A549 (cell line): ENCODE measurements around the gene KCNK7. TPM values are rescaled to one million over a fixed set of nuclear protein-coding genes. Genes with fewer than 3 reads are reported as not detected.

Source experiments
- ATAC-seq, 2 experiments: fragments of 200-7000 bp in 1 of 2; fragments of >200 bp in 1 of 2; cut with Nextera tagmentation in 1 of 2; cut with Tn5 transposase in 1 of 2; 3 replicates each; pipeline versions ENCODE4 v1.8.0 to v1.9.1; 2018 to 2020; ENCODE audit warnings: mild to moderate bottlenecking in 1 of 2, moderate library complexity in 1 of 2
- CTCF ChIA-PET: fragments of 300-600 bp; sonication (Branson Sonifier 250); formaldehyde crosslinking; extraction: SDS; loops from one replicate; lab custom pipeline; 2021; ENCODE audit warnings: antibody characterized with exemption, inconsistent platforms; lab: Yijun Ruan, JAX
- POLR2A ChIA-PET: fragments of 350-600 bp; formaldehyde crosslinking; extraction: SDS; loops from one replicate; lab custom pipeline; 2021; ENCODE audit warnings: antibody characterized with exemption, inconsistent platforms; lab: Yijun Ruan, JAX
- DNase-seq, 2 experiments: peaks; one replicate each; pipeline versions ENCODE4 v3.0.0 to v3.0.0-alpha.2; 2011 to 2016; ENCODE audit warnings: low read depth in 1 of 2, low spot score in 1 of 2
- FAIRE-seq: peaks from 2 replicates; lab custom pipeline; 2011; peaks lifted over from hg19 to GRCh38; lab: Jason Lieb, UNC
- H3K27ac ChIP-seq, 2 experiments: fragments of >200 bp; sonication (Bioruptor Twin); formaldehyde crosslinking; 3 replicates each; pipeline ENCODE4 v1.5.1; 2016 to 2017
- H3K4me1 ChIP-seq: fragments of >200 bp; sonication (Bioruptor Twin); formaldehyde crosslinking; 3 replicates; pipeline ENCODE4 v1.6.1; 2016
- H3K4me2 ChIP-seq: fragments of >200 bp; sonication (Bioruptor Twin); formaldehyde crosslinking; 3 replicates; pipeline ENCODE4 v1.6.1; 2016
- H3K4me3 ChIP-seq: fragments of >200 bp; sonication (Bioruptor Twin); formaldehyde crosslinking; 3 replicates; pipeline ENCODE4 v1.5.1; 2016
- H3K9me3 ChIP-seq: fragments of >200 bp; sonication (Bioruptor Twin); formaldehyde crosslinking; 3 replicates; pipeline ENCODE4 v1.6.1; 2016
- CHD2 ChIP-seq: fragments of 150-350 bp; IDR thresholded peaks from 2 replicates; pipeline ENCODE4 v1.6.1; 2014; ENCODE audit warnings: low read length; ENCODE audit not compliant: partially characterized antibody
- CHD4 ChIP-seq: fragments of 200-600 bp; sonication (generic); IDR thresholded peaks from 2 replicates; pipeline ENCODE4 v1.6.1; 2016; ENCODE audit warnings: antibody characterized with exemption, mild to moderate bottlenecking, borderline replicate concordance
- FOXS1 ChIP-seq: fragments of 250-450 bp; sonication (Bioruptor Pico); IDR thresholded peaks from 2 replicates; pipeline ENCODE4 v1.5.0; 2020; ENCODE audit warnings: mild to moderate bottlenecking, moderate library complexity
- HDAC2 ChIP-seq: fragments of 200-600 bp; sonication (generic); IDR thresholded peaks from 2 replicates; pipeline ENCODE4 v1.6.1; 2016
- HOXA7 ChIP-seq: fragments of 250-450 bp; sonication (Bioruptor Pico); IDR thresholded peaks from 2 replicates; pipeline ENCODE4 v1.5.0; 2020; ENCODE audit warnings: mild to moderate bottlenecking, moderate library complexity
- HOXB5 ChIP-seq: fragments of 250-450 bp; sonication (Bioruptor Pico); IDR thresholded peaks from 2 replicates; pipeline ENCODE4 v1.5.0; 2020; ENCODE audit warnings: mild to moderate bottlenecking, moderate library complexity
- JUN ChIP-seq, 2 experiments: fragments of >200 bp; sonication (Bioruptor Twin); formaldehyde crosslinking; IDR thresholded peaks; 2 replicates in 1 of 2; 3 replicates in 1 of 2; pipeline ENCODE4 v1.6.1; 2016 to 2017
- NPAS2 ChIP-seq: fragments of 250-450 bp; sonication (Bioruptor Pico); IDR thresholded peaks from 2 replicates; pipeline ENCODE4 v1.8.0; 2022; ENCODE audit warnings: mild to moderate bottlenecking, moderate library complexity, borderline replicate concordance
- PHF8 ChIP-seq: fragments of 200-600 bp; sonication (generic); IDR thresholded peaks from 2 replicates; pipeline ENCODE4 v1.6.1; 2016; ENCODE audit warnings: low read depth, mild to moderate bottlenecking, antibody characterized with exemption, moderate library complexity, borderline replicate concordance
- POLR2A ChIP-seq: IDR thresholded peaks from 2 replicates; pipeline ENCODE4 v1.6.1; 2012; ENCODE audit warnings: mild to moderate bottlenecking, low read length
- POLR2AphosphoS2 ChIP-seq: conservative IDR thresholded peaks from 2 replicates; pipeline ENCODE4 v1.6.1; 2012; ENCODE audit warnings: low read length, improper control_type of control experiment, inconsistent platforms
- RNF2 ChIP-seq: fragments of 200-600 bp; sonication (generic); IDR thresholded peaks from 2 replicates; pipeline ENCODE4 v1.6.1; 2016; ENCODE audit warnings: low read depth, mild to moderate bottlenecking, antibody characterized with exemption, moderate library complexity, borderline replicate concordance
- USF2 ChIP-seq: fragments of 450-650 bp; IDR thresholded peaks from 2 replicates; pipeline ENCODE4 v1.6.1; 2014; ENCODE audit warnings: antibody characterized with exemption
- ZFP36 ChIP-seq: fragments of 450-650 bp; IDR thresholded peaks from 2 replicates; pipeline ENCODE4 v1.6.1; 2014; ENCODE audit warnings: borderline replicate concordance; ENCODE audit not compliant: partially characterized antibody
- ZNF302 ChIP-seq: fragments of 250-450 bp; sonication (Bioruptor Pico); IDR thresholded peaks from 2 replicates; pipeline ENCODE4 v1.9.0; 2021; ENCODE audit warnings: inconsistent platforms, mild to moderate bottlenecking, moderate library complexity
- whole genome bisulfite sequencing: methylation state at CpG from one replicate; pipeline ENCODE4 v1.1.6; 2017; ENCODE audit errors: missing lambda C conversion rate; 5-methylcytosine and 5-hydroxymethylcytosine counted together
- polyA plus RNA-seq, 4 experiments: library from polyadenylated mRNA; depleted of rRNA in 3 of 4; stranded (reverse); fragments of >200 nt; fragmentation: RNase III in 1 of 4; extraction: RNeasy Plus Mini Kit Qiagen cat#74134 plus additional on column Dnase treatment in 1 of 4; gene quantifications; 2 replicates in 3 of 4; 3 replicates in 1 of 4; pipeline ENCODE4 v1.2.3, GENCODE V29; 2011 to 2017
- TF ChIP-seq, protein P1 (sequence below): IDR thresholded peaks from 2 replicates; pipeline ENCODE4 v1.6.1; 2012
- TF ChIP-seq, protein P2 (sequence below): fragments of >200 bp; sonication (Bioruptor Twin); formaldehyde crosslinking; IDR thresholded peaks from 3 replicates; pipeline ENCODE4 v1.6.1; 2016
- TF ChIP-seq, protein P3 (sequence below): IDR thresholded peaks from 2 replicates; pipeline ENCODE4 v1.6.1; 2012; ENCODE audit warnings: low read depth, borderline replicate concordance
- TF ChIP-seq, protein P4 (sequence below): fragments of 150-350 bp; IDR thresholded peaks from 2 replicates; pipeline ENCODE4 v1.6.1; 2014; ENCODE audit warnings: low read depth, mild to moderate bottlenecking, low read length

KCNK7 gene
- polyA plus RNA-seq, 2 of the 4 experiments (the other 2 are of a cell fraction) = 0.13 to 0.50 TPM

DNA sequence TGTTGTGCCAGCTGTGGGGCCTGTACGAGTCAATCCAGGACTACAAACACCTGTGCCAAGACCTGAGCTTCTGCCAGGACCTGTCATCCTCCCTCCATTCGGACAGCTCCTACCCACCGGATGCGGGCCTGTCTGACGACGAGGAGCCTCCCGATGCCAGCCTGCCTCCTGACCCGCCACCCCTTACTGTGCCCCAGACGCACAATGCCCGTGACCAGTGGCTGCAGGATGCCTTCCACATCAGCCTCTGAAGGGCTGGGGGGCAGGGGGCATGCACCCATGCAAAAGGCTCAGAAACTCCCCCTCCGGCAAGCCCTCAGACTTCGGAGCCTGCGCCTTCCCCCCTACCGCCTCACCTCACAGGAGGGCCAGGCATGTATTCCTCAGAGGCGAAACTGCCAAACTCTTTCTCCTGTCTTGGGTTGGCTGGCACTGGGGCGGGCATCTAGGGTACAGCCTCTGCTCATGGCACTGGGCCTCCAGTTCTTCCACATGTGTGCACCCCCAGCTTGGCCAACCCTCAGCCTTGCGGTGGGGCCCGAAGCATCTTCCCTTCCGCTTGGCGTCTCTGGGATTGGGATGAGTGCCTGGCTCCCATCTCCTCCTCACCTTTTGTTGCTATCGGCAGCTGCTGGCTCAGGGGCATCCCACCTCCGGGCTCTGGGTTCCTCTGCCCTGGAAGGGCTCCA is 22.1 kb downstream of the KCNK7 start:
- H3K9me3 ChIP-seq = no peaks in the 10 kb centered on the region
- TF ChIP-seq POLR2AphosphoS2 (no peak), PHF8 (no peak), HOXA7 (CRISPR knock-in tag) (no peak), CHD4 (no peak), RNF2 (no peak), NPAS2 (no peak)
- TF ChIP-seq, protein P1, sequence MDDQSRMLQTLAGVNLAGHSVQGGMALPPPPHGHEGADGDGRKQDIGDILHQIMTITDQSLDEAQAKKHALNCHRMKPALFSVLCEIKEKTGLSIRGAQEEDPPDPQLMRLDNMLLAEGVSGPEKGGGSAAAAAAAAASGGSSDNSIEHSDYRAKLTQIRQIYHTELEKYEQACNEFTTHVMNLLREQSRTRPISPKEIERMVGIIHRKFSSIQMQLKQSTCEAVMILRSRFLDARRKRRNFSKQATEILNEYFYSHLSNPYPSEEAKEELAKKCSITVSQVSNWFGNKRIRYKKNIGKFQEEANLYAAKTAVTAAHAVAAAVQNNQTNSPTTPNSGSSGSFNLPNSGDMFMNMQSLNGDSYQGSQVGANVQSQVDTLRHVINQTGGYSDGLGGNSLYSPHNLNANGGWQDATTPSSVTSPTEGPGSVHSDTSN = no peak
- CTCF ChIA-PET = interaction anchor here (0.7 to 16.3 kb wide), 14 partner anchors 9 to 244 kb away, joined by 3 to 393 read pairs (median 6); partner anchors contain the start of genes KCNK7, LTBP3, MAP3K11 and PCNX3
- peak overlapping the region; percentile 82 for H3K4me3 ChIP-seq
- H3K4me2 ChIP-seq = peak overlapping the region; percentile 97
- ATAC-seq = no peak
- POLR2A ChIA-PET = interaction anchor here (3.6 kb wide), 1 partner anchor 13 kb away, joined by 51 read pairs; the partner anchor contains the start of gene LTBP3
- FAIRE-seq = no peak
- H3K27ac ChIP-seq = peak overlapping the region in 1 of 2 experiments; percentile 98; a peak in 3 of 6 replicates
- no peak for DNase-seq
- 73% methylated on average over 21 of the region's 22 CpGs for WGBS
- H3K4me1 ChIP-seq = peaks cover 61% of the 10 kb centered on the region

DNA sequence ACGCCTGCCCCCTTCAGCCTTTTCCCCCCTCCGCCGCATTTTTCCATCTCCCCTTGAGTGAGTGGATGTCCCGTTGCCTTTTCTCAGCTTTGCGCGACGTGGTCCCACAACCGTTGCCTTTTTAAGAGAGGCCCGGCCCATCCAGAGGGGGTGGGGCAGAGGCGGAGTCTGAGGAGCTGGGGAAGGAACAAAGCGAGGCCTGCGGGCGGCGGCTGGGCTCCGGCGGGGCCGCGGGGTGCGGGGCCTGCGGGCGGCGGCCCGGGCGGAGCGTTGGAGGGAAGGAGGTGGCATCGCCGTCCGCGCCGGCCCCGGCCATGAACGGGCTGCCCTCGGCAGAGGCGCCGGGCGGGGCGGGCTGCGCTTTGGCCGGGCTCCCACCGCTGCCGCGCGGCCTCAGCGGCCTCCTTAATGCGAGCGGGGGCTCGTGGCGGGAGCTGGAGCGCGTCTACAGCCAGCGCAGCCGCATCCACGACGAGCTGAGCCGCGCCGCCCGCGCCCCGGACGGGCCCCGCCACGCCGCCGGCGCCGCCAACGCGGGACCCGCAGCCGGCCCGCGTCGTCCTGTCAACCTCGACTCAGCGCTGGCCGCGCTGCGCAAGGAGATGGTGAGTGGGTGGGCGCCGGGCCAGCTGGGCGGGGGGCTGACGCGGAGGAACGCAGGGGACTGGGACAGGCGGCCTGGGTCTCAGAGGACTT is 23.1 kb downstream of the KCNK7 start, which contains the start of gene FAM89B:
Gene FAM89B, plus strand, starts transcription at position 183 of the 696 bp plus-strand sequence. Its CDS starts 132 bp downstream, at position 315.
- CTCF ChIA-PET = interaction anchor here (0.6 to 16.3 kb wide), 17 partner anchors 10 to 287 kb away, joined by 3 to 393 read pairs (median 6); partner anchors contain the start of genes KCNK7, LTBP3, MAP3K11 and MUS81
- POLR2A ChIA-PET = interaction anchor here (0.5 to 3.6 kb wide), 6 partner anchors 12 to 72 kb away, joined by 3 to 51 read pairs (median 6); partner anchors contain the start of genes LTBP3, PCNX3 and SCYL1
- H3K4me1 ChIP-seq = peaks cover 59% of the 10 kb centered on the region
- ATAC-seq (peak; percentile 8 to 16; a peak in 2 of 6 replicates), FAIRE-seq (no peak), DNase-seq (peak; percentile 81 to 82)
- peak within 1 kb of the TSS; percentile 97 for H3K4me2 ChIP-seq
- peak within 1 kb of the TSS; percentile 81 for H3K4me3 ChIP-seq
- peak within 1 kb of the TSS; percentile 80 to 98 for H3K27ac ChIP-seq
- H3K9me3 ChIP-seq = no peaks in the 10 kb centered on the region
- WGBS = 1% methylated on average over 21 of the region's 86 CpGs
- TF ChIP-seq, protein P2, sequence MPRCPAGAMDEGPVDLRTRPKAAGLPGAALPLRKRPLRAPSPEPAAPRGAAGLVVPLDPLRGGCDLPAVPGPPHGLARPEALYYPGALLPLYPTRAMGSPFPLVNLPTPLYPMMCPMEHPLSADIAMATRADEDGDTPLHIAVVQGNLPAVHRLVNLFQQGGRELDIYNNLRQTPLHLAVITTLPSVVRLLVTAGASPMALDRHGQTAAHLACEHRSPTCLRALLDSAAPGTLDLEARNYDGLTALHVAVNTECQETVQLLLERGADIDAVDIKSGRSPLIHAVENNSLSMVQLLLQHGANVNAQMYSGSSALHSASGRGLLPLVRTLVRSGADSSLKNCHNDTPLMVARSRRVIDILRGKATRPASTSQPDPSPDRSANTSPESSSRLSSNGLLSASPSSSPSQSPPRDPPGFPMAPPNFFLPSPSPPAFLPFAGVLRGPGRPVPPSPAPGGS = peak; percentile 35; the same call in 1 of the 3 replicates
- TF ChIP-seq, protein P3, sequence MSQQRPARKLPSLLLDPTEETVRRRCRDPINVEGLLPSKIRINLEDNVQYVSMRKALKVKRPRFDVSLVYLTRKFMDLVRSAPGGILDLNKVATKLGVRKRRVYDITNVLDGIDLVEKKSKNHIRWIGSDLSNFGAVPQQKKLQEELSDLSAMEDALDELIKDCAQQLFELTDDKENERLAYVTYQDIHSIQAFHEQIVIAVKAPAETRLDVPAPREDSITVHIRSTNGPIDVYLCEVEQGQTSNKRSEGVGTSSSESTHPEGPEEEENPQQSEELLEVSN = no peak
- TF ChIP-seq JUN (IDR thresholded peaks at IDR 0.05) (peak in 1 of 2 experiments; percentile 73; a peak in 2 of 5 replicates), HDAC2 (no peak), POLR2A (peak; percentile 55), HOXB5 (CRISPR knock-in tag) (no peak), CHD2 (no peak), FOXS1 (no peak), ZNF302 (CRISPR knock-in tag) (no peak), ZFP36 (no peak), USF2 (no peak)
- TF ChIP-seq, protein P1 = 0 out of 2 replicates have a peak, but pooled peaks have one; percentile 15
- TF ChIP-seq, protein P4, sequence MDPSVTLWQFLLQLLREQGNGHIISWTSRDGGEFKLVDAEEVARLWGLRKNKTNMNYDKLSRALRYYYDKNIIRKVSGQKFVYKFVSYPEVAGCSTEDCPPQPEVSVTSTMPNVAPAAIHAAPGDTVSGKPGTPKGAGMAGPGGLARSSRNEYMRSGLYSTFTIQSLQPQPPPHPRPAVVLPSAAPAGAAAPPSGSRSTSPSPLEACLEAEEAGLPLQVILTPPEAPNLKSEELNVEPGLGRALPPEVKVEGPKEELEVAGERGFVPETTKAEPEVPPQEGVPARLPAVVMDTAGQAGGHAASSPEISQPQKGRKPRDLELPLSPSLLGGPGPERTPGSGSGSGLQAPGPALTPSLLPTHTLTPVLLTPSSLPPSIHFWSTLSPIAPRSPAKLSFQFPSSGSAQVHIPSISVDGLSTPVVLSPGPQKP = no peak
